Endothelial cell of umbilical vein (primary cell): ENCODE results near the gene FAM193A. TPM values are rescaled to one million over a fixed set of nuclear protein-coding genes. Genes with fewer than 3 reads are reported as not detected.

Experiments
- BruUV-seq: library from RNA; stranded (reverse); fragments of 400-500 nt; replicated peaks from 2 replicates; lab custom pipeline; 2021; lab: Mats Ljungman, UMichigan
- CTCF ChIA-PET: fragments of 300-600, 350-600 bp; sonication (Branson Sonifier 250); formaldehyde crosslinking; loops from one replicate; lab custom pipeline; 2021; ENCODE audit warnings: antibody characterized with exemption, inconsistent platforms; lab: Charles Lee
- POLR2A ChIA-PET: fragments of 300-600, 350-600 bp; sonication (Branson Sonifier 250); formaldehyde crosslinking; loops from one replicate; lab custom pipeline; 2021; ENCODE audit warnings: antibody characterized with exemption, inconsistent platforms; lab: Charles Lee
- DNase-seq: peaks from one replicate; pipeline ENCODE4 v3.0.0-alpha.2; 2011; ENCODE audit warnings: low read depth, low spot score
- FAIRE-seq: peaks from 2 replicates; lab custom pipeline; 2011; peaks lifted over from hg19 to GRCh38; lab: Jason Lieb, UNC
- H2AFZ ChIP-seq: 2 replicates; pipeline ENCODE4 v1.6.0; 2012; ENCODE audit warnings: low read depth, low read length, control low read depth, inconsistent platforms
- H3K27ac ChIP-seq: 2 replicates; pipeline ENCODE4 v1.5.1; 2011; ENCODE audit warnings: low read depth, mild to moderate bottlenecking, control low read depth, low read length, moderate library complexity; ENCODE audit not compliant: insufficient read depth
- H3K27me3 ChIP-seq, 2 experiments: 2 replicates each; pipeline versions ENCODE4 v1.6.0 to v1.6.1; 2011; ENCODE audit warnings: low read length in 2 of 2, mixed read lengths in 1 of 2; ENCODE audit not compliant: control insufficient read depth in 2 of 2, insufficient read depth in 2 of 2
- H3K36me3 ChIP-seq, 2 experiments: 2 replicates in 1 of 2; 3 replicates in 1 of 2; pipeline ENCODE4 v1.5.1; 2011; ENCODE audit warnings: low read length in 2 of 2, mild to moderate bottlenecking in 1 of 2, moderate library complexity in 1 of 2; ENCODE audit not compliant: control insufficient read depth in 2 of 2, insufficient read depth in 2 of 2; ENCODE audit errors: extremely low read depth in 1 of 2
- H3K4me1 ChIP-seq: 3 replicates; pipeline ENCODE4 v1.5.1; 2011; ENCODE audit warnings: mild to moderate bottlenecking, low read length; ENCODE audit not compliant: control insufficient read depth, insufficient read depth; ENCODE audit errors: extremely low read depth
- H3K4me2 ChIP-seq: 2 replicates; pipeline ENCODE4 v1.6.1; 2011; ENCODE audit warnings: low read length, control low read depth, mixed read lengths; ENCODE audit not compliant: insufficient read depth
- H3K4me3 ChIP-seq, 3 experiments: fragments of 200-600 bp in 1 of 3; sonication (generic), shearing (Covaris generic) in 1 of 3; replicated peaks in 1 of 3; 2 replicates each; pipeline ENCODE4 v1.5.1; 2011 to 2016; ENCODE audit warnings: control low read depth in 3 of 3, low read length in 3 of 3, mild to moderate bottlenecking in 2 of 3, inconsistent platforms in 1 of 3, low read depth in 1 of 3, moderate library complexity in 1 of 3; ENCODE audit not compliant: insufficient read depth in 1 of 3
- H3K79me2 ChIP-seq: 2 replicates; pipeline ENCODE4 v1.6.0; 2012; ENCODE audit warnings: low read length, inconsistent platforms; ENCODE audit not compliant: control insufficient read depth, insufficient read depth
- H3K9ac ChIP-seq: replicated peaks from 2 replicates; pipeline ENCODE3; 2011; ENCODE audit warnings: low read length, control low read depth; ENCODE audit not compliant: insufficient read depth; ENCODE audit errors: extremely low read depth
- H3K9me1 ChIP-seq: replicated peaks from 3 replicates; pipeline ENCODE4 v1.6.0; 2011; ENCODE audit warnings: mild to moderate bottlenecking, low read length; ENCODE audit not compliant: control insufficient read depth, insufficient read depth; ENCODE audit errors: extremely low read depth
- H3K9me3 ChIP-seq: replicated peaks from 2 replicates; pipeline ENCODE4 v1.5.1; 2012; ENCODE audit warnings: low read length, inconsistent platforms; ENCODE audit not compliant: control insufficient read depth, insufficient read depth
- H4K20me1 ChIP-seq: replicated peaks from 2 replicates; pipeline ENCODE3; 2011; ENCODE audit warnings: mild to moderate bottlenecking, low read length; ENCODE audit not compliant: control insufficient read depth, insufficient read depth; ENCODE audit errors: extremely low read depth
- EZH2 ChIP-seq: IDR thresholded peaks from 2 replicates; pipeline ENCODE4 v1.6.1; 2012; ENCODE audit warnings: borderline replicate concordance, low read depth, mild to moderate bottlenecking, moderate library complexity, low read length, inconsistent platforms; ENCODE audit not compliant: severe bottlenecking
- FOS ChIP-seq: IDR thresholded peaks from 2 replicates; pipeline ENCODE4 v1.6.1; 2011; ENCODE audit warnings: mild to moderate bottlenecking, low read length, moderate library complexity, borderline replicate concordance; ENCODE audit not compliant: insufficient read depth
- GATA2 ChIP-seq: IDR thresholded peaks from 2 replicates; pipeline ENCODE4 v1.7.0; 2011; ENCODE audit warnings: low read depth, mild to moderate bottlenecking, moderate library complexity, mixed read lengths, low read length; ENCODE audit not compliant: insufficient read length, insufficient read depth
- JUN ChIP-seq: IDR thresholded peaks from 2 replicates; pipeline ENCODE4 v1.6.1; 2011; ENCODE audit warnings: borderline replicate concordance, low read depth; ENCODE audit not compliant: insufficient read length, insufficient read depth
- MYC ChIP-seq: IDR thresholded peaks from one replicate; pipeline ENCODE4 v1.6.1; 2011; ENCODE audit warnings: mild to moderate bottlenecking, low read depth, low read length
- POLR2A ChIP-seq: IDR thresholded peaks from 2 replicates; pipeline ENCODE4 v1.6.1; 2012; ENCODE audit warnings: low read depth, mild to moderate bottlenecking, control low read depth, low read length
- POLR2AphosphoS5 ChIP-seq: IDR thresholded peaks from 2 replicates; pipeline ENCODE4 v1.6.1; 2012; ENCODE audit warnings: low read depth, mild to moderate bottlenecking, control low read depth, low read length, moderate library complexity; ENCODE audit not compliant: insufficient read depth
- dilution Hi-C: fragments of 300-500 bp; cut with MboI; formaldehyde crosslinking; loops from one replicate; pipeline ENCODE4 v1.15.0; 2019; ENCODE audit warnings: low sequenced_read_pairs; ENCODE audit not compliant: extremely low pct_ligation_motif_present
- intact Hi-C: fragments of 100-400 bp; cut with micrococcal nuclease; formaldehyde crosslinking; loops from one replicate; pipeline ENCODE4 v1.10.0; 2022
- polyA plus RNA-seq, 4 experiments: library from polyadenylated mRNA; depleted of rRNA in 3 of 4; stranded (reverse) in 3 of 4; unstranded in 1 of 4; fragments of >200 nt; gene quantifications; 2 replicates each; pipeline versions ENCODE4 v1.2.1 to v1.2.3, GENCODE V29; 2011 to 2012; ENCODE audit warnings: missing spikeins in 1 of 4
- total RNA-seq: library from RNA; stranded (reverse); gene quantifications from 2 replicates; pipeline ENCODE4 v1.2.3, GENCODE V29; 2021
- TF ChIP-seq, protein P1 (sequence below): IDR thresholded peaks from 2 replicates; pipeline ENCODE4 v1.6.1; 2011; ENCODE audit not compliant: insufficient read depth, insufficient read length
- TF ChIP-seq, protein P2 (sequence below), 2 donors: IDR thresholded peaks; 1 replicate in 1 of 2; 2 replicates in 1 of 2; pipeline ENCODE4 v1.5.1; 2011; ENCODE audit warnings: low read length in 2 of 2, mild to moderate bottlenecking in 2 of 2, moderate library complexity in 2 of 2, control low read depth in 1 of 2, inconsistent platforms in 1 of 2, low read depth in 1 of 2; ENCODE audit not compliant: insufficient read depth in 1 of 2; ENCODE audit errors: extremely low read depth in 1 of 2

The FAM193A gene
- total and polyA plus RNA-seq, 2 donors (not counting 3 experiments of a cell fraction or from before 2014, with no cell fraction given): 12.3 to 32.1 TPM

DNA sequence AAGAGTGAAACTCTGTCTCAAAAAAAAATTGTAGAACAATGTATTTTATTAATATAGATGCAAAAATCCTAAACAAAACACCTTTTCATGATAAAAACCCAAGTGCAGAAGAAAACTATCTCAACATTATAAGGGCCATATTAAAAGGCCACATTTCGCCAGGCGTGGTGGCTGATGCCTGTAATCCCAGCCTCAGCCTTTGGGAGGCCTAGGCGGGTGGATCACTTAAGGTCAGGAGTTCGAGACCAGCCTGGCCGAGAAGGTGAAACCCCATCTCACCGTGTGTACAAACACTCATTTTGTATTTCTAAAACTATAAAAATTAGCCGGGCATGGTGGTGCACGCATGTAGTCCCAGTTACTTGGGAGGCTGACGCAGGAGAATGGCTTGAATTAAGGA, 9.9 kb upstream of the FAM193A start:
- H3K4me3 ChIP-seq: no peak overlapping the region
- POLR2A ChIA-PET: no interaction called here
- no peak overlapping the region for H3K27ac ChIP-seq
- FAIRE-seq (no peak), DNase-seq (no peak)
- no peak overlapping the region for H3K4me2 ChIP-seq
- H3K36me3 ChIP-seq: no peaks in the 10 kb centered on the region
- TF ChIP-seq POLR2AphosphoS5: no peak
- no peak for TF ChIP-seq MYC
- TF ChIP-seq FOS: no peak
- TF ChIP-seq, protein P1, sequence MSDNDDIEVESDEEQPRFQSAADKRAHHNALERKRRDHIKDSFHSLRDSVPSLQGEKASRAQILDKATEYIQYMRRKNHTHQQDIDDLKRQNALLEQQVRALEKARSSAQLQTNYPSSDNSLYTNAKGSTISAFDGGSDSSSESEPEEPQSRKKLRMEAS: no peak
- TF ChIP-seq JUN: no peak
- dilution Hi-C loops: no loop called here
- no peaks in the 10 kb centered on the region for H3K9me3 ChIP-seq
- intact Hi-C loops: no loop called here
- no peaks in the 10 kb centered on the region for H3K79me2 ChIP-seq
- H2AFZ ChIP-seq: no peak overlapping the region
- CTCF ChIA-PET: no interaction called here
- no peaks in the 10 kb centered on the region for H3K4me1 ChIP-seq
- H3K27me3 ChIP-seq: no peaks in the 10 kb centered on the region
- H4K20me1 ChIP-seq: no peaks in the 10 kb centered on the region
- no TSS peak for BruUV-seq
- H3K9me1 ChIP-seq: no peaks in the 10 kb centered on the region
- no peak overlapping the region for H3K9ac ChIP-seq

DNA sequence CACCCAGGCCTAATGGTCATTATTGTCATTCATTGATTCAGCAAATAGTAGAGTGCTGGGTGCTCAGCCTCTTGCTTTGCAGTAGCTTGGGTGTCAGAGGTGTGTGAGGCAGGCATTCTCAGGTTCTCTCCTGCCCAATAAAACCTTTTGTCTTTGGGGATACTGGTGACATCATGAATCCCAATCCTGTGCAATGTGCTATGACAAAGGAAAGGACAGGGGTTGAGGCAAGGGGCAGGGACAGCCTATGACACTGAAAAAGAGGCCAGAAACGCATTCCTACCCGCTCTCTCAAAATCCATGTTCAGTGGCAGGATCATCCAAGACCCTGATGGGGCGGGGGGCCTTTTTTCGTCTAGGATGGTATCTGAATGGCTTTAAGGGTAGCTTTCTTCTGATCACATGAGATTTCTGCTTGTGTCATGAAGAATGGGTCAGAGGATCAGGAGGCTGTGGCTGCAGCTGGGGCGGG, 1.5 kb upstream of the FAM193A start:
- intact Hi-C loops: loop anchor here (2.0 to 10.0 kb wide), 4 partner anchors 66 to 277 kb away; partner anchors contain the start of genes RNF4 and TNIP2
- Histone ChIP-seq H3K9ac (no peak overlapping the region), H3K9me1 (no peaks in the 10 kb centered on the region), H2AFZ (peak overlapping the region; percentile 19), H3K36me3 (no peaks in the 10 kb centered on the region), H3K27ac (no peak overlapping the region), H3K4me2 (peak overlapping the region; percentile 60), H3K9me3 (no peaks in the 10 kb centered on the region), H3K4me3 (peak overlapping the region in 2 of 3 experiments; percentile 46 to 76), H3K27me3 (no peaks in the 10 kb centered on the region), H3K4me1 (peaks cover 9% of the 10 kb centered on the region), H4K20me1 (no peaks in the 10 kb centered on the region), H3K79me2 (peaks cover 30% of the 10 kb centered on the region)
- TF ChIP-seq EZH2: no peak
- TF ChIP-seq POLR2A: no peak
- TF ChIP-seq, protein P1: no peak
- no peak for TF ChIP-seq GATA2
- no peak for TF ChIP-seq FOS
- no peak for TF ChIP-seq MYC
- TF ChIP-seq POLR2AphosphoS5: no peak
- TF ChIP-seq, protein P2, sequence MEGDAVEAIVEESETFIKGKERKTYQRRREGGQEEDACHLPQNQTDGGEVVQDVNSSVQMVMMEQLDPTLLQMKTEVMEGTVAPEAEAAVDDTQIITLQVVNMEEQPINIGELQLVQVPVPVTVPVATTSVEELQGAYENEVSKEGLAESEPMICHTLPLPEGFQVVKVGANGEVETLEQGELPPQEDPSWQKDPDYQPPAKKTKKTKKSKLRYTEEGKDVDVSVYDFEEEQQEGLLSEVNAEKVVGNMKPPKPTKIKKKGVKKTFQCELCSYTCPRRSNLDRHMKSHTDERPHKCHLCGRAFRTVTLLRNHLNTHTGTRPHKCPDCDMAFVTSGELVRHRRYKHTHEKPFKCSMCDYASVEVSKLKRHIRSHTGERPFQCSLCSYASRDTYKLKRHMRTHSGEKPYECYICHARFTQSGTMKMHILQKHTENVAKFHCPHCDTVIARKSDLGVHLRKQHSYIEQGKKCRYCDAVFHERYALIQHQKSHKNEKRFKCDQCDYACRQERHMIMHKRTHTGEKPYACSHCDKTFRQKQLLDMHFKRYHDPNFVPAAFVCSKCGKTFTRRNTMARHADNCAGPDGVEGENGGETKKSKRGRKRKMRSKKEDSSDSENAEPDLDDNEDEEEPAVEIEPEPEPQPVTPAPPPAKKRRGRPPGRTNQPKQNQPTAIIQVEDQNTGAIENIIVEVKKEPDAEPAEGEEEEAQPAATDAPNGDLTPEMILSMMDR (IDR thresholded peaks at IDR 0.05; ENCODE audit: extremely low read depth in 1 of 2, insufficient read depth in 1 of 2, low read depth in 1 of 2, low read length in 2 of 2): no peak
- no peak for TF ChIP-seq JUN
- dilution Hi-C loops: no loop called here
- POLR2A ChIA-PET: no interaction called here
- no TSS peak for BruUV-seq
- CTCF ChIA-PET: interaction anchor here (1.1 to 1.6 kb wide), 2 partner anchors 11 to 14 kb away, joined by 5 to 6 read pairs; no protein-coding TSS in a partner anchor
- FAIRE-seq: peak; percentile 42
- no peak for DNase-seq
